GM19328 (cell line): ENCODE results near the gene WDPCP.
"Not testable (repeated sequence)": the region's sequence is repeated elsewhere in the genome, so short reads cannot be mapped to it uniquely, and the experiment has no call there.

Experiments
- ATAC-seq: cut with Tn5 transposase; IDR thresholded peaks from one replicate; pipeline ENCODE4 v1.9.1; 2021; ENCODE audit warnings: mild to moderate bottlenecking, moderate library complexity; ENCODE audit not compliant: unreplicated experiment

Gene WDPCP

GRCh38 chr2:63127594-63127993 lies 460.7 kb downstream of the WDPCP start:
- no peak for ATAC-seq

GRCh38 chr2:63124850-63125249 lies 463.4 kb downstream of the WDPCP start:
- ATAC-seq = no peak

GRCh38 chr2:63124218-63124617 lies 464.1 kb downstream of the WDPCP start:
- ATAC-seq = no peak

GRCh38 chr2:63122921-63123320 lies 465.4 kb downstream of the WDPCP start:
- no peak for ATAC-seq

GRCh38 chr2:63121055-63121834 lies 467.0 kb downstream of the WDPCP start:
- no peak for ATAC-seq

GRCh38 chr2:63118821-63119220 lies 469.5 kb downstream of the WDPCP start:
- no peak for ATAC-seq

- ATAC-seq = no peak
Observed at GRCh38 chr2:63104482-63104881, 483.8 kb downstream of the WDPCP start.

GRCh38 chr2:63101954-63102353 lies 486.3 kb downstream of the WDPCP start:
- no peak for ATAC-seq

GRCh38 chr2:63099032-63099431 lies 489.2 kb downstream of the WDPCP start:
- no peak for ATAC-seq

GRCh38 chr2:63096491-63096890 lies 491.8 kb downstream of the WDPCP start:
- ATAC-seq = no peak

- no peak for ATAC-seq
Observed at GRCh38 chr2:63093502-63093901, 494.8 kb downstream of the WDPCP start.

- ATAC-seq = no peak
Observed at GRCh38 chr2:63092857-63093256, 495.4 kb downstream of the WDPCP start.

GRCh38 chr2:63092401-63092800 lies 495.9 kb downstream of the WDPCP start:
- ATAC-seq = no peak

- ATAC-seq = no peak
Observed at GRCh38 chr2:63086687-63087086, 501.6 kb downstream of the WDPCP start.

GRCh38 chr2:63081404-63081803 lies 506.9 kb downstream of the WDPCP start:
- ATAC-seq = no peak

- ATAC-seq = no peak
Observed at GRCh38 chr2:63078852-63079606, 509.2 kb downstream of the WDPCP start.

GRCh38 chr2:63074399-63074798 lies 513.9 kb downstream of the WDPCP start:
- ATAC-seq = not testable (repeated sequence)

GRCh38 chr2:63073994-63074393 lies 514.3 kb downstream of the WDPCP start:
- ATAC-seq = no peak

GRCh38 chr2:63071664-63072063 lies 516.6 kb downstream of the WDPCP start:
- no peak for ATAC-seq
